Ectodermal cell (in vitro differentiated cells): ENCODE data around the gene ZNF454.

ENCODE experiments used
- H3K27ac ChIP-seq: 2 replicates; pipeline ENCODE4 v1.7.0; 2013; ENCODE audit warnings: mild to moderate bottlenecking, low read depth, low read length; ENCODE audit not compliant: insufficient read depth, poor library complexity, severe bottlenecking
- H3K27me3 ChIP-seq: 2 replicates; pipeline ENCODE4 v1.7.0; 2013; ENCODE audit warnings: mild to moderate bottlenecking, low read length; ENCODE audit not compliant: insufficient read depth, control insufficient read depth, poor library complexity, severe bottlenecking
- H3K36me3 ChIP-seq: one replicate; pipeline ENCODE4 v1.7.0; 2013; ENCODE audit warnings: low read length; ENCODE audit not compliant: control insufficient read depth, insufficient read depth
- H3K4me1 ChIP-seq: one replicate; pipeline ENCODE4 v1.7.0; 2013; ENCODE audit warnings: low read length; ENCODE audit not compliant: control insufficient read depth, insufficient read depth
- H3K4me3 ChIP-seq: 2 replicates; pipeline ENCODE4 v1.7.0; 2013; ENCODE audit warnings: low read depth, low read length, control low read depth; ENCODE audit not compliant: insufficient read depth
- H3K9me3 ChIP-seq: 2 replicates; pipeline ENCODE4 v1.7.0; 2013; ENCODE audit warnings: mild to moderate bottlenecking, low read length, moderate library complexity; ENCODE audit not compliant: control insufficient read depth
- WGBS, 2 experiments: methylation state at CpG; one replicate each; pipeline ENCODE4 v1.1.7; 2013; ENCODE audit warnings: missing lambda C conversion rate in 2 of 2; 5-methylcytosine and 5-hydroxymethylcytosine counted together

Gene ZNF454

GRCh38 chr5:178983728-178984127, 42.7 kb downstream of the ZNF454 start:
- no peaks in the 10 kb centered on the region for H3K27me3 ChIP-seq
- 84% methylated on average over 10 of the region's 10 CpGs for WGBS, 2 experiments
- no peaks in the 10 kb centered on the region for H3K36me3 ChIP-seq
- H3K4me1 ChIP-seq, result no peaks in the 10 kb centered on the region
- peaks cover 10% of the 10 kb centered on the region for H3K9me3 ChIP-seq
- no peak overlapping the region for H3K4me3 ChIP-seq
- no peak overlapping the region for H3K27ac ChIP-seq

DNA sequence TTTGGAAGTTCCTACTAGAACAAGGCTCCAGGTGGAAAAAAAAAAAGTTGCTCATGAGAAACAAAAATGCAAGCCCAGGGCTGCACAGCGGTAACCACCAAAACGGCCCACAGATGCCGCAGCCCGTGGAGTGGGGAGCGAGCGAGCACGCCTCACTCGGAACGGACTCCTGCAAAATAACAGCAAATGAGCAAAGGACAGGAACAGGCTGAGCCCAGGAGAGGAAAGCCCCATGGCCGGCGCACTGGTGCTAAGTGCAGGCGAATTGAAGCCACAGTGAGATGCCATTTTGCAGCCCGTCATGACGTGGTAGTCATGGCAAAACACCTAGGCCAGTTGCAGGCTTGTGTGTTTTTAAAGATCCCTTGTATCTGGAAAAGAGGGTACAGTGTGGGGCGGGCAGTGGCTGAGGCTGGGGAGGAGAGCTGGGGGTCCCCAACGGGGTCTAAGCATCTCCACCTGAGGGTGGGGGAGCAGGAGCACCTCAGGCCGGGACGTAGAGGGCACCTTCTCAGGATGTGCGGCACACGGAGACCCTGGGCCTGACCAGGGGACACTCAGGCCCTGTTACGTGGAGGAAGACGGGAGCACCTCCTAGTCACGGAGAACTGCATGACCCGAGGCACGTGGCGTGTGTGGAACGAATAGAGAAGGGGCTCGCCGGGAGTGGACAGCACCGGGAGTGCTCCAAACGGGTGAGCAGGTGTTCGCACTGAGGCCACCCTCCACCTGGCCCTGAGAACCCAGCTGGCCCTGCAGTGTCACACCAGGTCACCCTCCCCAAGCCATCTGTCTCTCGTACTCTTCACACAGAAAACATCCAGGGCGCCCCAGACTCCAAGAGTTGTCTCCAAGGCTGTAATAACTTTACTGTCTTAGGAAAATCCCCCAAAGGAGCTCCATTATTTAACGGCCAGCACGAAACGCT, 43.4 kb downstream of the ZNF454 start:
- H3K27ac ChIP-seq, result no peak overlapping the region

DNA sequence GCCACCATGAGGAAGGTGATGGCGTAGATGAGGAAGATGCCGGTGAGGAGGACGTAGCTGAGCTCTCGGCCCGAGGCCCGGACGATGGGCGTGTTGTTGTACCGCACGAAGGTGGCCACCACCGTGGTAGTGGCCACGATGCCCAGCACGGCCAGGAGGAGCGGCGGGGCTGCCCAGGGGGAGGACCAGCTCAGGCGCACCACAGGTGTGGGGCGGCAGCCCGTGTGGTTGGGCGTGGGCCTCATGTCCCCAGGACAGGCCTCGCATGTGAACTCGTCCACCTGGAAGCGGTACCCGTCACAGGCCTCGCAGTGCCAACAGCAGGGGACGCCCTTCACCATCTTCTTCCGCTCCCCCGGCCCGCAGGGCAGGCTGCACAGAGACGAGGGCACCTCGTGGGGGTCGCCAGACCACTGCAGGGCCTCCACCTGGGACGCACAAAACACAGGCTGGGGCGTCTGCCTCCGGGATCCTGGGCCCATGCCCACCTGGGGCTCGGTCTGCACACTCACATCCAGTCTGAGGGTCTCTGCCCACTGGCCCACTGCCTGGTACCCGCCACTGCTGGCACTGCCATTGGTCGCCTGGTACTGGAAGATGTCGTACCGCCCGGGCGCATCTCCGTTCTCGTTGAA, 45.4 kb downstream of the ZNF454 start:
- no peak overlapping the region for H3K4me3 ChIP-seq
- H3K27ac ChIP-seq, result no peak overlapping the region
- 94% methylated on average over 43 of the region's 43 CpGs for WGBS, 2 experiments
- H3K36me3 ChIP-seq, result no peaks in the 10 kb centered on the region
- H3K27me3 ChIP-seq, result no peaks in the 10 kb centered on the region
- no peaks in the 10 kb centered on the region for H3K4me1 ChIP-seq
- H3K9me3 ChIP-seq, result peaks cover 7% of the 10 kb centered on the region

More for the DNA sequence above, 43.4 kb downstream of the ZNF454 start:
- 87 to 88% methylated on average over 37 of the region's 37 CpGs for WGBS, 2 experiments
- Histone ChIP-seq H3K36me3 (no peaks in the 10 kb centered on the region), H3K27me3 (no peaks in the 10 kb centered on the region), H3K4me1 (no peaks in the 10 kb centered on the region), H3K4me3 (no peak overlapping the region), H3K9me3 (peaks cover 9% of the 10 kb centered on the region)

GRCh38 chr5:178988436-178989220, 47.6 kb downstream of the ZNF454 start:
- H3K4me3 ChIP-seq, result no peak overlapping the region
- peaks cover 9% of the 10 kb centered on the region for H3K9me3 ChIP-seq
- H3K4me1 ChIP-seq, result no peaks in the 10 kb centered on the region
- no peak overlapping the region for H3K27ac ChIP-seq
- peaks cover 12% of the 10 kb centered on the region for H3K27me3 ChIP-seq
- H3K36me3 ChIP-seq, result no peaks in the 10 kb centered on the region
- 86 to 87% methylated on average over 27 of the region's 27 CpGs for WGBS, 2 experiments

GRCh38 chr5:178989311-178989710, 48.3 kb downstream of the ZNF454 start:
- WGBS, 2 experiments, result 85 to 88% methylated on average over 7 of the region's 7 CpGs
- Histone ChIP-seq H3K9me3 (peaks cover 9% of the 10 kb centered on the region), H3K4me3 (no peak overlapping the region), H3K27me3 (peaks cover 19% of the 10 kb centered on the region), H3K27ac (no peak overlapping the region), H3K36me3 (no peaks in the 10 kb centered on the region), H3K4me1 (no peaks in the 10 kb centered on the region)

- H3K4me1 ChIP-seq, result no peaks in the 10 kb centered on the region
- WGBS, 2 experiments, result 79 to 83% methylated on average over 12 of the region's 12 CpGs
- H3K4me3 ChIP-seq, result no peak overlapping the region
- peaks cover 6% of the 10 kb centered on the region for H3K9me3 ChIP-seq
- H3K27ac ChIP-seq, result no peak overlapping the region
- H3K27me3 ChIP-seq, result peaks cover 31% of the 10 kb centered on the region
- no peaks in the 10 kb centered on the region for H3K36me3 ChIP-seq
Measured at GRCh38 chr5:178990491-178990890, 49.5 kb downstream of the ZNF454 start.

- 89% methylated on average over 28 of the region's 28 CpGs for WGBS, 2 experiments
- peaks cover 40% of the 10 kb centered on the region for H3K27me3 ChIP-seq
- no peaks in the 10 kb centered on the region for H3K4me1 ChIP-seq
- no peak overlapping the region for H3K4me3 ChIP-seq
- H3K9me3 ChIP-seq, result peaks cover 6% of the 10 kb centered on the region
- H3K36me3 ChIP-seq, result no peaks in the 10 kb centered on the region
- H3K27ac ChIP-seq, result no peak overlapping the region
Measured at GRCh38 chr5:178991190-178992145, 50.5 kb downstream of the ZNF454 start.

DNA sequence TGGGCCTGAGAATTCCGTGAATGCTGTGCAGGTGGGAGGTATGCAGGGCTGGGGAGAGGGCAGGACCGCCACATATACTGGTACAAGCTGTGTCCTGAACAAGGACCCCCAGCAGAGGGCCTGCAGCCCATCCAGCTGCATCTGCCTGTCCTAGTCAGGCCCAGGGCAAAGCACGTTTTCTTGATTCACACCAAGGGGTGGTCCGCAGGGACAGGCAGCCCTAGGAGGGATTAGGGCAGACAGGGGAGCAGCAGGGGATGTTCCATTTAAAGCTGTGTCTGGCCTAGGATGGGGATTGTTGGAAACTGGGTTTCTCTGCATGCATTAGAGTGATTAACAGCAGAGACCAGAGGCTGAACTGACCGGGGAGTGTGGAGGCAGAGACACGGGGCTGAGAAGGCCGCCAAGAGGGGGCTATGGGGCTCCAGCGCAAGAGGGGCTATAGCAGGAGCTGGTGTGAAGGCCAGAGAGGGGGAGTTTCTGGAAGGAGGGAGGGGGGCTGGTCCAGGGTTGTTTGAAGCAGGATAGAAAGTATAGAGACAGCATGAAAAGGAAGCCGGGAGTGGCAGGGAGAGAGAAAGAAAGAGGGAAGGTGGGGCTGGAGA, 51.4 kb downstream of the ZNF454 start:
- Histone ChIP-seq H3K9me3 (peaks cover 6% of the 10 kb centered on the region), H3K4me1 (no peaks in the 10 kb centered on the region), H3K36me3 (no peaks in the 10 kb centered on the region), H3K4me3 (no peak overlapping the region), H3K27ac (no peak overlapping the region), H3K27me3 (peaks cover 49% of the 10 kb centered on the region)
- WGBS, 2 experiments, result 65 to 71% methylated on average over 9 of the region's 9 CpGs

DNA sequence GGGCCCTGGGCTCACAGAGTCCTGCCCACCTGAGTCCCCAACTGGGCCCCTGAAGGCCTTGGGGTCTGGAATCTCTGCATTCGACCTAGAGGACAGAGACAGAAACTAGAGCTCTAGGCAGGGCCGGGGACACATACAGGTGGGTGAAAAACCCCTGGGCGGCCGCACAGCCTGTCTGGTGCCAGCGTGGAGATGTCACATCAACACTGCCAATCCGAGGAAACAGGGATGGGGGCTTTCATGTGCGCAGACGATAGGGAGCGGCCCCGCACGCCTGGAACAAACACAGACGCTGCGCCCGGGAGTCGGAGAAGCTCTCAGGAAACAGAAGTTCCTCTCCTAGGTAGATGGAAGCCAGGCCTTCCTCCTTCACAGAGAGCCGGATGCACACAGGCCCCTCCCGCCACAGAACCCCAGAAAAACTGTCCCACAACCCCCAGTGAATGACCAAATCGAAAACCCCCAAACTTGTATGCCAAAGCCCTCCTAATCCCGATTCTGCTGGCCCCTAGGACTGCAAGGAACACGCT, 52.3 kb downstream of the ZNF454 start:
- no peak overlapping the region for H3K4me3 ChIP-seq
- H3K4me1 ChIP-seq, result no peaks in the 10 kb centered on the region
- 87 to 89% methylated on average over 20 of the region's 20 CpGs for WGBS, 2 experiments
- peaks cover 5% of the 10 kb centered on the region for H3K9me3 ChIP-seq
- H3K27me3 ChIP-seq, result peaks cover 49% of the 10 kb centered on the region
- H3K36me3 ChIP-seq, result no peaks in the 10 kb centered on the region
- no peak overlapping the region for H3K27ac ChIP-seq
